HepG2 (cell line): ENCODE data around the gene BICDL2. TPM values are rescaled to one million over a fixed set of nuclear protein-coding genes. Genes with fewer than 3 reads are reported as not detected.
A peak's percentile ranks its signal among the peaks of the same experiment; 100 is the strongest.

Experiments used
- ARID3A ChIP-seq: IDR thresholded peaks from 2 replicates; pipeline ENCODE4 v1.6.1; 2012; ENCODE audit warnings: low read depth, low read length, improper control_type of control experiment
- BHLHE40 ChIP-seq: IDR thresholded peaks from 2 replicates; pipeline ENCODE4 v1.6.1; 2011; ENCODE audit warnings: low read length, improper control_type of control experiment
- CHD4 ChIP-seq: fragments of 200-600 bp; sonication (generic); IDR thresholded peaks from 2 replicates; pipeline ENCODE4 v1.7.0; 2017; ENCODE audit warnings: mild to moderate bottlenecking, low read length, borderline replicate concordance
- CREB1 ChIP-seq, 2 experiments: fragments of 450-650 bp in 1 of 2; IDR thresholded peaks; 2 replicates each; pipeline ENCODE4 v1.6.1; 2016 to 2017; ENCODE audit warnings: control low read depth in 1 of 2, mild to moderate bottlenecking in 1 of 2, missing compliant biosample characterization in 1 of 2, missing genetic modification characterization in 1 of 2
- DR1 ChIP-seq: sonication (generic); formaldehyde crosslinking; IDR thresholded peaks from 2 replicates; pipeline ENCODE4 v1.8.0; 2021; ENCODE audit warnings: mild to moderate bottlenecking, missing genetic modification reagents, inconsistent platforms
- GTF3A ChIP-seq: sonication (generic); formaldehyde crosslinking; conservative IDR thresholded peaks from 2 replicates; pipeline ENCODE4 v1.4.0; 2020; ENCODE audit warnings: mild to moderate bottlenecking, missing genetic modification reagents
- KLF9 ChIP-seq: IDR thresholded peaks from 2 replicates; pipeline ENCODE4 v1.6.1; 2016; ENCODE audit warnings: low read depth
- KMT2B ChIP-seq: IDR thresholded peaks from 2 replicates; pipeline ENCODE4 v1.6.1; 2016; ENCODE audit warnings: missing genetic modification reagents, missing compliant biosample characterization
- MAFK ChIP-seq, 2 experiments: IDR thresholded peaks in 1 of 2; conservative IDR thresholded peaks in 1 of 2; 2 replicates each; pipeline ENCODE4 v1.6.1; 2011; ENCODE audit warnings: improper control_type of control experiment in 2 of 2, low read length in 2 of 2
- MEF2D ChIP-seq: sonication (generic); formaldehyde crosslinking; IDR thresholded peaks from 2 replicates; pipeline ENCODE4 v1.5.1; 2020; ENCODE audit warnings: mild to moderate bottlenecking, missing genetic modification reagents
- MXI1 ChIP-seq: IDR thresholded peaks from 3 replicates; pipeline ENCODE4 v1.6.1; 2012; ENCODE audit warnings: low read depth, low read length, inconsistent platforms, borderline replicate concordance
- PBX2 ChIP-seq: IDR thresholded peaks from 2 replicates; pipeline ENCODE4 v1.6.1; 2016; ENCODE audit warnings: control low read depth
- PLSCR1 ChIP-seq: sonication (generic); formaldehyde crosslinking; IDR thresholded peaks from 2 replicates; pipeline ENCODE4 v1.5.0; 2020; ENCODE audit warnings: missing genetic modification reagents, mild to moderate bottlenecking, borderline replicate concordance
- POGK ChIP-seq: sonication (generic); formaldehyde crosslinking; conservative IDR thresholded peaks from 2 replicates; pipeline ENCODE4 v1.8.0; 2022; ENCODE audit warnings: mild to moderate bottlenecking, moderate library complexity, missing genetic modification reagents
- PPARG ChIP-seq: conservative IDR thresholded peaks from 2 replicates; pipeline ENCODE4 v1.6.1; 2016; ENCODE audit warnings: missing biosample characterization, missing genetic modification reagents
- RAD21 ChIP-seq: fragments of 450-650 bp; formaldehyde crosslinking; IDR thresholded peaks from 2 replicates; pipeline ENCODE4 v1.5.0; 2020; ENCODE audit warnings: mild to moderate bottlenecking
- RBFOX2 ChIP-seq: fragments of 200-400 bp; formaldehyde crosslinking; IDR thresholded peaks from 2 replicates; pipeline ENCODE4 v1.6.1; 2017; ENCODE audit warnings: low read depth, mild to moderate bottlenecking, low read length
- REXO4 ChIP-seq: sonication (generic); formaldehyde crosslinking; IDR thresholded peaks from 2 replicates; pipeline ENCODE4 v1.8.0; 2022; ENCODE audit warnings: missing genetic modification reagents, mild to moderate bottlenecking, borderline replicate concordance
- ZKSCAN5 ChIP-seq: sonication (generic); formaldehyde crosslinking; IDR thresholded peaks from 2 replicates; pipeline ENCODE4 v1.5.1; 2020; ENCODE audit warnings: mild to moderate bottlenecking, missing genetic modification reagents
- ZMAT5 ChIP-seq: sonication (generic); formaldehyde crosslinking; IDR thresholded peaks from 2 replicates; pipeline ENCODE4 v1.5.0; 2020; ENCODE audit warnings: mild to moderate bottlenecking, low read depth, missing genetic modification reagents, borderline replicate concordance
- ZNF143 ChIP-seq: sonication (generic); formaldehyde crosslinking; IDR thresholded peaks from 2 replicates; pipeline ENCODE4 v1.4.0; 2020; ENCODE audit warnings: missing genetic modification reagents
- ZNF180 ChIP-seq: sonication (generic); formaldehyde crosslinking; IDR thresholded peaks from 2 replicates; pipeline ENCODE4 v1.4.0; 2020; ENCODE audit warnings: low read depth, missing genetic modification reagents, borderline replicate concordance
- ZNF430 ChIP-seq: sonication (generic); formaldehyde crosslinking; IDR thresholded peaks from 2 replicates; pipeline ENCODE4 v1.9.0; 2021; ENCODE audit warnings: mild to moderate bottlenecking, missing genetic modification reagents
- ZNF782 ChIP-seq: sonication (generic); formaldehyde crosslinking; IDR thresholded peaks from 2 replicates; pipeline ENCODE4 v1.4.0; 2020; ENCODE audit warnings: missing genetic modification reagents, mild to moderate bottlenecking, borderline replicate concordance
- polyA plus RNA-seq, 8 experiments: library from polyadenylated mRNA; depleted of rRNA in 3 of 8; stranded (reverse) in 7 of 8; unstranded in 1 of 8; fragments of >200 nt; fragmentation: Illumina TruSeq in 4 of 8; extraction: Trizol in 4 of 8; gene quantifications; 2 replicates each; pipeline versions ENCODE4 v1.2.1 to v1.2.3, GENCODE V29; 2011 to 2016; ENCODE audit warnings: low read depth in 4 of 8, missing spikeins in 1 of 8, mixed read lengths in 1 of 8; ENCODE audit not compliant: insufficient read depth in 1 of 8
- total RNA-seq, 5 experiments: library from RNA; depleted of rRNA; stranded (reverse); fragments of >200 nt; fragmentation: Illumina TruSeq; extraction: Trizol; gene quantifications; 2 replicates each; pipeline ENCODE4 v1.2.3, GENCODE V29; 2016; ENCODE audit warnings: low read depth in 1 of 5

The BICDL2 gene
- total and polyA plus RNA-seq, 2 of the 13 experiments (the other 11 are each of a cell fraction or from before 2014, with no cell fraction given), result 0.12 TPM; not detected in 1

- TF ChIP-seq MXI1 (no peak; the same call in 2 of the 3 replicates), PPARG (CRISPR knock-in tag) (no peak), PBX2 (CRISPR knock-in tag) (no peak), ZNF143 (peak; percentile 48), DR1 (CRISPR knock-in tag) (peak; percentile 7; the same call in 1 of the 2 replicates), CHD4 (no peak), CREB1 (IDR thresholded peaks at IDR 0.05) (peak; percentile 56), CREB1 (CRISPR knock-in tag; IDR thresholded peaks at IDR 0.05) (no peak), POGK (peak; percentile 66; the same call in 1 of the 2 replicates), KLF9 (CRISPR knock-in tag) (no peak), BHLHE40 (peak; percentile 49; the same call in 1 of the 2 replicates), ARID3A (no peak), MAFK (conservative IDR thresholded peaks at IDR 0.05 in 1 of 2, IDR thresholded peaks at IDR 0.05 in 1 of 2; ENCODE audit: low read length in 2 of 2) (no peak), ZKSCAN5 (CRISPR knock-in tag) (no peak), REXO4 (CRISPR knock-in tag) (no peak; the same call in 1 of the 2 replicates), MEF2D (CRISPR knock-in tag) (peak; percentile 94), KMT2B (peak; percentile 30; the same call in 1 of the 2 replicates), ZNF180 (CRISPR knock-in tag) (no peak), GTF3A (peak; percentile 84; the same call in 1 of the 2 replicates), ZMAT5 (CRISPR knock-in tag) (no peak), ZNF782 (CRISPR knock-in tag) (no peak; the same call in none of the 2 replicates), RAD21 (CRISPR knock-in tag) (no peak; the same call in 1 of the 2 replicates), RBFOX2 (peak; percentile 91), PLSCR1 (CRISPR knock-in tag) (no peak), ZNF430 (CRISPR knock-in tag) (no peak)
Measured at GRCh38 chr16:3020604-3021448, 15.9 kb downstream of the BICDL2 start (continued).
